SK-N-SH (cell line): ENCODE results near the gene P2RX4. TPM values are rescaled to one million over a fixed set of nuclear protein-coding genes. Genes with fewer than 3 reads are reported as not detected.

Experiments used
- CTCF ChIA-PET: fragments of 300-600, 350-600 bp; formaldehyde crosslinking; extraction: SDS; loops from one replicate; lab custom pipeline; 2021; lab: Yijun Ruan, JAX
- POLR2A ChIA-PET: fragments of 350-600 bp; sonication (Branson Sonifier 250); formaldehyde crosslinking; extraction: SDS; loops from one replicate; lab custom pipeline; 2020; ENCODE audit warnings: antibody characterized with exemption, inconsistent platforms; lab: Yijun Ruan, JAX
- DNase-seq: peaks from one replicate; pipeline ENCODE4 v3.0.0; 2012
- H2AFZ ChIP-seq: fragments of 200-600 bp; sonication (generic); 2 replicates; pipeline ENCODE4 v1.8.1; 2016; ENCODE audit warnings: antibody characterized with exemption, mild to moderate bottlenecking, low read depth
- H3F3A ChIP-seq: fragments of 200-600 bp; sonication (generic); replicated peaks from 2 replicates; pipeline ENCODE3; 2016; ENCODE audit warnings: antibody characterized with exemption, mild to moderate bottlenecking; ENCODE audit not compliant: insufficient read depth
- H3K27ac ChIP-seq, 2 experiments: fragments of 200-500 bp in 1 of 2; fragments of 200-600 bp in 1 of 2; sonication (Bioruptor generic) in 1 of 2; sonication (generic), shearing (Covaris generic) in 1 of 2; 2 replicates each; pipeline versions ENCODE4 v1.5.1 to v1.6.1; 2014 to 2016; ENCODE audit warnings: low read depth in 2 of 2, inconsistent platforms in 1 of 2, low read length in 1 of 2, mild to moderate bottlenecking in 1 of 2, mixed read lengths in 1 of 2
- H3K27me3 ChIP-seq: fragments of 200-600 bp; sonication (generic), shearing (Covaris generic); 2 replicates; pipeline ENCODE4 v1.6.1; 2016; ENCODE audit warnings: mixed run types; ENCODE audit not compliant: insufficient read depth
- H3K36me3 ChIP-seq, 2 experiments: fragments of 200-500 bp in 1 of 2; fragments of 200-600 bp in 1 of 2; sonication (Bioruptor generic) in 1 of 2; sonication (generic) in 1 of 2; replicated peaks in 1 of 2; 2 replicates each; pipeline versions ENCODE3 to v1.5.1; 2014 to 2016; ENCODE audit warnings: low read length in 1 of 2, mild to moderate bottlenecking in 1 of 2; ENCODE audit not compliant: insufficient read depth in 2 of 2, control insufficient read depth in 1 of 2
- H3K4me1 ChIP-seq, 2 experiments: fragments of 200-500 bp in 1 of 2; fragments of 200-600 bp in 1 of 2; sonication (Bioruptor generic) in 1 of 2; sonication (generic), shearing (Covaris generic) in 1 of 2; 2 replicates each; pipeline versions ENCODE4 v1.5.1 to v1.6.1; 2014 to 2016; ENCODE audit warnings: low read depth in 1 of 2, low read length in 1 of 2, mixed run types in 1 of 2; ENCODE audit not compliant: insufficient read depth in 2 of 2, control insufficient read depth in 1 of 2
- H3K4me2 ChIP-seq: fragments of 200-600 bp; sonication (generic), shearing (Covaris generic); 2 replicates; pipeline ENCODE4 v1.6.1; 2017; ENCODE audit warnings: mixed run types
- H3K4me3 ChIP-seq, 2 experiments: fragments of 200-500 bp in 1 of 2; fragments of 200-600 bp in 1 of 2; sonication (Bioruptor generic) in 1 of 2; sonication (generic), shearing (Covaris generic) in 1 of 2; 2 replicates each; pipeline versions ENCODE4 v1.5.1 to v1.8.1; 2014 to 2016; ENCODE audit warnings: low read depth in 2 of 2, inconsistent platforms in 1 of 2, low read length in 1 of 2, mild to moderate bottlenecking in 1 of 2, mixed read lengths in 1 of 2, moderate library complexity in 1 of 2
- H3K79me2 ChIP-seq: fragments of 200-600 bp; sonication (generic); 2 replicates; pipeline ENCODE4 v1.8.1; 2017; ENCODE audit warnings: mild to moderate bottlenecking; ENCODE audit not compliant: insufficient read depth
- H3K9ac ChIP-seq: fragments of 200-600 bp; sonication (generic); 2 replicates; pipeline ENCODE4 v1.6.1; 2017; ENCODE audit warnings: mixed run types
- H3K9me2 ChIP-seq: fragments of 200-600 bp; sonication (generic); 2 replicates; pipeline ENCODE4 v1.6.1; 2017; ENCODE audit warnings: mixed run types
- H3K9me3 ChIP-seq: fragments of 200-600 bp; sonication (generic); 2 replicates; pipeline ENCODE4 v1.6.1; 2017; ENCODE audit warnings: mixed run types, mild to moderate bottlenecking, moderate library complexity
- H4K20me1 ChIP-seq: fragments of 200-600 bp; sonication (generic); 2 replicates; pipeline ENCODE4 v1.6.1; 2017; ENCODE audit warnings: mild to moderate bottlenecking, mixed run types; ENCODE audit not compliant: insufficient read depth
- EP300 ChIP-seq, 2 experiments: IDR thresholded peaks; 2 replicates each; pipeline versions ENCODE4 v1.4.0 to v1.6.1; 2012; ENCODE audit warnings: borderline replicate concordance in 1 of 2, low read depth in 1 of 2, low read length in 1 of 2
- FOXM1 ChIP-seq: IDR thresholded peaks from 2 replicates; pipeline ENCODE4 v1.4.0; 2012; ENCODE audit warnings: low read depth, mild to moderate bottlenecking
- GATA2 ChIP-seq: sonication (generic); formaldehyde crosslinking; IDR thresholded peaks from 2 replicates; pipeline ENCODE4 v1.5.0; 2020; ENCODE audit warnings: mild to moderate bottlenecking, missing genetic modification reagents
- MEF2A ChIP-seq: IDR thresholded peaks from 2 replicates; pipeline ENCODE4 v1.4.0; 2012; ENCODE audit warnings: low read depth, borderline replicate concordance
- NFIC ChIP-seq: IDR thresholded peaks from 2 replicates; pipeline ENCODE4 v1.4.0; 2012; ENCODE audit warnings: borderline replicate concordance
- REST ChIP-seq: IDR thresholded peaks from 2 replicates; pipeline ENCODE4 v1.6.1; 2012; ENCODE audit warnings: mild to moderate bottlenecking, low read depth, low read length, moderate library complexity
- SMC3 ChIP-seq: IDR thresholded peaks from 2 replicates; pipeline ENCODE4 v1.6.1; 2012; ENCODE audit warnings: low read depth, low read length, improper control_type of control experiment
- TCF12 ChIP-seq: IDR thresholded peaks from 2 replicates; pipeline ENCODE4 v1.4.0; 2012
- TEAD4 ChIP-seq: IDR thresholded peaks from 2 replicates; pipeline ENCODE4 v1.4.0; 2012; ENCODE audit warnings: mild to moderate bottlenecking, borderline replicate concordance; ENCODE audit not compliant: insufficient read depth
- WGBS: methylation state at CpG from one replicate; pipeline ENCODE4 v1.1.6; 2017; ENCODE audit warnings: low lambda C conversion rate; 5-methylcytosine and 5-hydroxymethylcytosine counted together
- polyA plus RNA-seq, 3 experiments: library from polyadenylated mRNA; depleted of rRNA; stranded (reverse); fragments of >200 nt; gene quantifications; 2 replicates each; pipeline ENCODE4 v1.2.3, GENCODE V29; 2012
- TF ChIP-seq, protein P1 (sequence below): fragments of 150-350 bp; IDR thresholded peaks from 2 replicates; pipeline ENCODE4 v1.6.1; 2017; ENCODE audit warnings: antibody characterized with exemption, low read length, low read depth, borderline replicate concordance
- TF ChIP-seq, protein P2 (sequence below): fragments of 150-350 bp; IDR thresholded peaks from 2 replicates; pipeline ENCODE4 v1.6.1; 2016; ENCODE audit warnings: mild to moderate bottlenecking, low read depth, low read length

P2RX4 gene
- polyA plus RNA-seq, 1 of the 3 experiments (the other 2 are of a cell fraction), result 32.2 TPM

GRCh38 chr12:121246893-121247557, 37.1 kb downstream of the P2RX4 start:
- Histone ChIP-seq H3K79me2 (no peaks in the 10 kb centered on the region), H3K4me3 (no peak overlapping the region), H3K4me2 (no peak overlapping the region), H3K4me1 (no peaks in the 10 kb centered on the region), H3K36me3 (peaks cover 0 to 25% of the 10 kb centered on the region in 2 experiments), H3K27me3 (no peaks in the 10 kb centered on the region), H2AFZ (no peak overlapping the region), H3F3A (no peaks in the 10 kb centered on the region), H4K20me1 (no peaks in the 10 kb centered on the region), H3K9me2 (no peaks in the 10 kb centered on the region), H3K9ac (no peak overlapping the region), H3K27ac (no peak overlapping the region)
- DNase-seq, result no peak
- ChIA-PET POLR2A (interaction anchor here (0.6 kb wide), 1 partner anchor 790 kb away, joined by 3 read pairs; no protein-coding TSS in a partner anchor), CTCF (interaction anchor here (1.0 to 1.6 kb wide), 2 partner anchors 16 to 186 kb away, joined by 3 to 4 read pairs; no protein-coding TSS in a partner anchor)
- WGBS, result 94% methylated on average over 15 of the region's 16 CpGs
- TF ChIP-seq NFIC (no peak), REST (no peak)
- TF ChIP-seq, protein P1, sequence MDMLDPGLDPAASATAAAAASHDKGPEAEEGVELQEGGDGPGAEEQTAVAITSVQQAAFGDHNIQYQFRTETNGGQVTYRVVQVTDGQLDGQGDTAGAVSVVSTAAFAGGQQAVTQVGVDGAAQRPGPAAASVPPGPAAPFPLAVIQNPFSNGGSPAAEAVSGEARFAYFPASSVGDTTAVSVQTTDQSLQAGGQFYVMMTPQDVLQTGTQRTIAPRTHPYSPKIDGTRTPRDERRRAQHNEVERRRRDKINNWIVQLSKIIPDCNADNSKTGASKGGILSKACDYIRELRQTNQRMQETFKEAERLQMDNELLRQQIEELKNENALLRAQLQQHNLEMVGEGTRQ, result no peak
- TF ChIP-seq, protein P2, sequence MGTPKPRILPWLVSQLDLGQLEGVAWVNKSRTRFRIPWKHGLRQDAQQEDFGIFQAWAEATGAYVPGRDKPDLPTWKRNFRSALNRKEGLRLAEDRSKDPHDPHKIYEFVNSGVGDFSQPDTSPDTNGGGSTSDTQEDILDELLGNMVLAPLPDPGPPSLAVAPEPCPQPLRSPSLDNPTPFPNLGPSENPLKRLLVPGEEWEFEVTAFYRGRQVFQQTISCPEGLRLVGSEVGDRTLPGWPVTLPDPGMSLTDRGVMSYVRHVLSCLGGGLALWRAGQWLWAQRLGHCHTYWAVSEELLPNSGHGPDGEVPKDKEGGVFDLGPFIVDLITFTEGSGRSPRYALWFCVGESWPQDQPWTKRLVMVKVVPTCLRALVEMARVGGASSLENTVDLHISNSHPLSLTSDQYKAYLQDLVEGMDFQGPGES, result no peak
- TF ChIP-seq, all 33 proteins: peak for 0
- no peaks in the 10 kb centered on the region for H3K9me3 ChIP-seq

DNA sequence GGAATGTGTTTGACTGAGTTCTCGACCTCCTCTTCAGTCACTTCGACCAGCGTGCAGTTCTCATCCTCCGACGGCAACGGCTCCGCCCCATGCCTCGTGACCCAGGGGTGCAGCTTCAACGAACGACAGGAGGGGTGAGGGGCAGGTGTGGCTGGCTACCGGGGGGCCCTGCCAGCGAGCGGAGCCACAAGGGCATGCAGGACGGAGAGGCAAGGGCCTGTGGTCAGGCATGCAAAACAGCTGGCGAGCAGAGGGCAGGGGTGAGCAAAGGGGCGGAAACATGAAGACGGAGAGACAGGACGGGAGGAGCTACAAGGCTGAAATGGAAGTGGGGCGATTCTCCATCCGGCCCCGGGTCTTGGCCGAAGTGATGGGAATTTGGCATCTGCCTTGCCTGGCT, 38.7 kb downstream of the P2RX4 start:
- Histone ChIP-seq H2AFZ (no peak overlapping the region), H3K9me2 (no peaks in the 10 kb centered on the region), H3K79me2 (no peaks in the 10 kb centered on the region), H4K20me1 (no peaks in the 10 kb centered on the region), H3K9ac (no peak overlapping the region), H3K27ac (no peak overlapping the region), H3K4me3 (no peak overlapping the region), H3K9me3 (no peaks in the 10 kb centered on the region), H3K4me1 (no peaks in the 10 kb centered on the region), H3K27me3 (no peaks in the 10 kb centered on the region), H3K4me2 (no peak overlapping the region), H3K36me3 (peaks cover 0 to 29% of the 10 kb centered on the region in 2 experiments), H3F3A (no peaks in the 10 kb centered on the region)
- WGBS, result 96% methylated on average over 20 of the region's 22 CpGs
- ChIA-PET CTCF (interaction anchor here (1.3 to 1.6 kb wide), 5 partner anchors 10 to 189 kb away, joined by 3 to 4 read pairs (median 3); no protein-coding TSS in a partner anchor), POLR2A (no interaction called here)
- no peak for DNase-seq
- TF ChIP-seq MEF2A, result no peak
- TF ChIP-seq TCF12, result no peak
- no peak for TF ChIP-seq NFIC
- TF ChIP-seq FOXM1, result no peak
- no peak for TF ChIP-seq EP300 (IDR thresholded peaks at IDR 0.05; ENCODE audit: borderline replicate concordance in 1 of 2, low read depth in 1 of 2, low read length in 1 of 2)
- no peak for TF ChIP-seq SMC3
- TF ChIP-seq TEAD4, result no peak
- no peak for TF ChIP-seq GATA2
